ENCODE results near the gene TRAPPC13.

The TRAPPC13 gene

DNA sequence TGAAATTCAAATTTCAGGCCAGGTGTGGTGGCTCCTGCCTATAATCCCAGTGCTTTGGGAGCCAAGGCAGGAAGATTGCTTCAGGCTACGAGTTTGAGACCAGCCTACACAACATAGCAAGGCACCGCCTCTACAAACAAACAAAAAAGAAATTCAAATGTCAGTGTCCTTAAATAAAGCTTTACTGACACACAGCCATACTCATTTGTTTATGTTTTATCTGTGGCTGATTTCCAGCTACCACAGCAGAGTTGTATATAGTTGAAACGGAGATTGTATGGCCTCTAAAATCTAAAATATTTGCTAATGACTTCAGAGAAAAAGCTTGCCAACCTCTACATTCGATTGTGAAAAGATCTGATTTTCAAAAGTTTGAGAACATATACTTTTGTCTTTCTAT lies 15.4 kb downstream of the TRAPPC13 start:
- TF ChIP-seq RAD21 (IDR thresholded peaks at IDR 0.05; ENCODE audit: low read depth) (no peak), CREB1 (IDR thresholded peaks at IDR 0.05; ENCODE audit: low read depth) (no peak), EP300 (IDR thresholded peaks at IDR 0.05; ENCODE audit: borderline replicate concordance) (no peak), CEBPB (IDR thresholded peaks at IDR 0.05) (no peak), ZBTB7A (IDR thresholded peaks at IDR 0.05; ENCODE audit: low read depth) (no peak), MAX (IDR thresholded peaks at IDR 0.05) (no peak), TEAD4 (IDR thresholded peaks at IDR 0.05) (no peak), TAF1 (IDR thresholded peaks at IDR 0.05; ENCODE audit: low read depth) (no peak), FOXM1 (IDR thresholded peaks at IDR 0.05; ENCODE audit: borderline replicate concordance, low read depth) (no peak), REST (IDR thresholded peaks at IDR 0.05; ENCODE audit: low read depth) (no peak)
- TF ChIP-seq, protein P1, sequence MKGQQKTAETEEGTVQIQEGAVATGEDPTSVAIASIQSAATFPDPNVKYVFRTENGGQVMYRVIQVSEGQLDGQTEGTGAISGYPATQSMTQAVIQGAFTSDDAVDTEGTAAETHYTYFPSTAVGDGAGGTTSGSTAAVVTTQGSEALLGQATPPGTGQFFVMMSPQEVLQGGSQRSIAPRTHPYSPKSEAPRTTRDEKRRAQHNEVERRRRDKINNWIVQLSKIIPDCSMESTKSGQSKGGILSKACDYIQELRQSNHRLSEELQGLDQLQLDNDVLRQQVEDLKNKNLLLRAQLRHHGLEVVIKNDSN (IDR thresholded peaks at IDR 0.05), result no peak

DNA sequence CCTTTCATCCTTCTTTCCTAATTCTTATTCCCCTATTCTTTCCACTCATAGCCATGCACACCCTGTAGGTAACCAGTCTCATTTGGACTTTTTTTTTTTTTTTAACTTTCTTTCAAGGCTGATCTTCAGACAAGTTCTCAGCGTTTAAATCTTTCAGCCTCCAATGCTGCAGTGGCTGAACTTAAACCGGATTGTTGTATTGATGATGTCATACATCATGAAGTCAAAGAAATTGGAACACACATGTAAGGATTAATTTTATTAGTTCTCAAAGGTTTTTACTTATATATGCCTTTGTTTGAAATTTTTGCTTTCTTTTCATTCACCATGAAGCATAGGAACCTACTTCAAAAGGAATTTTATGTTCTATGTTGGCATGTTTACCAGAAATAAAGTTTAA lies 22.1 kb downstream of the TRAPPC13 start:
- TF ChIP-seq ZBTB7A (IDR thresholded peaks at IDR 0.05; ENCODE audit: low read depth) (no peak), CREB1 (IDR thresholded peaks at IDR 0.05; ENCODE audit: low read depth) (no peak), YY1 (IDR thresholded peaks at IDR 0.05; ENCODE audit: low read depth) (no peak), TEAD4 (IDR thresholded peaks at IDR 0.05) (no peak), TCF12 (IDR thresholded peaks at IDR 0.05; ENCODE audit: low read depth) (no peak), MAX (IDR thresholded peaks at IDR 0.05) (no peak), FOXM1 (IDR thresholded peaks at IDR 0.05; ENCODE audit: borderline replicate concordance, low read depth) (no peak), EGR1 (IDR thresholded peaks at IDR 0.05) (no peak), REST (IDR thresholded peaks at IDR 0.05; ENCODE audit: low read depth) (no peak), NFIC (IDR thresholded peaks at IDR 0.05) (no peak), RAD21 (IDR thresholded peaks at IDR 0.05; ENCODE audit: low read depth) (no peak)
- TF ChIP-seq, protein P1 (IDR thresholded peaks at IDR 0.05), result no peak

- TF ChIP-seq ZBTB7A (IDR thresholded peaks at IDR 0.05; ENCODE audit: low read depth) (no peak), CEBPB (IDR thresholded peaks at IDR 0.05) (no peak), CREB1 (IDR thresholded peaks at IDR 0.05; ENCODE audit: low read depth) (no peak), YY1 (IDR thresholded peaks at IDR 0.05; ENCODE audit: low read depth) (no peak), TAF1 (IDR thresholded peaks at IDR 0.05; ENCODE audit: low read depth) (no peak), TEAD4 (IDR thresholded peaks at IDR 0.05) (no peak)
- TF ChIP-seq, protein P1 (IDR thresholded peaks at IDR 0.05), result no peak
Measured at GRCh38 chr5:65647941-65648340, 23.1 kb downstream of the TRAPPC13 start.

DNA sequence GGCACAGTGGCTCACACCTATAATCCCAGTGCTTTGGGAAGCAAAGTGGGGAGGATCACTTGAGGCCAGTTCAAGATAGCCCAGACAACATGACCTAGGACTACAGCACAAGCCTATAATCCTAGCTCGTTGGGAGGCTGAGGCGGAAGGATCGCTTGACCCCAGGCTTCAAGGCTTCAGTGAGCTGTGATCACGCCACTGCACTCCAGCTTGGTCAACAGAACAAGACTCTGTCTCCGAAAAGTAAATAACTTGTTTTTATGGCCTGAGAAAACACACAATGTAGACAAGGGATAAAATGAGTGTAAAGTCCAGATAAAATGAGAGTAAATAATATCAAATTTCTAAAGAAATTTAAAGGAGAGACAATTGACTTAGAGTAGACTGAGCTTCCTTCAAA lies 26.3 kb downstream of the TRAPPC13 start:
- TF ChIP-seq TAF1 (IDR thresholded peaks at IDR 0.05; ENCODE audit: low read depth) (no peak), ZBTB7A (IDR thresholded peaks at IDR 0.05; ENCODE audit: low read depth) (no peak), CREB1 (IDR thresholded peaks at IDR 0.05; ENCODE audit: low read depth) (no peak)

DNA sequence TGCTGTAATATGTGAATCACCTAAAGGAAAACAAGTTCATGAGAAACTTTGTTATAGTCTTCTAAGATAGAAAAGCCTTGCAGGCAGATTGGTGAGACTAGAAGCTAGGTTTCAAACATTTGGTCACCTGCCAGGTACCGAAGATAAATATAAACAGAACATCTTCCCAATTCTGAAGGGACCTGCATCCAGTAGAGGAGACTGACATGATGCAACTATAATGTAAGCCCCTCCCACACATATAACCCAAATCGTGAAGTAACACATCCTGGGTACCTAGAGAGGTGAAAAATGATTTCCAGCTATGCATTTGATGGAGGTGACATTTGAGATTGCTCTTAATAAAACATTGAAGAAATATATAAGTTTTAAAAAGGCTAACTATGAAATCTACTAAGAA lies 29.9 kb downstream of the TRAPPC13 start:
- TF ChIP-seq MAX (IDR thresholded peaks at IDR 0.05), result no peak

- no peak for TF ChIP-seq TCF12 (IDR thresholded peaks at IDR 0.05; ENCODE audit: low read depth)
- no peak for TF ChIP-seq EP300 (IDR thresholded peaks at IDR 0.05; ENCODE audit: borderline replicate concordance)
- TF ChIP-seq TEAD4 (IDR thresholded peaks at IDR 0.05), result peak; percentile 48; the same call in 1 of the 2 replicates
Measured at GRCh38 chr5:65663804-65664521, 39.1 kb downstream of the TRAPPC13 start.
